ENCODE results near the gene LRRC45.

GRCh38 chr17:82058855-82059249 is 35.7 kb downstream of the LRRC45 start:
- TF ChIP-seq CTCF (conservative IDR thresholded peaks at IDR 0.05; ENCODE audit: low read length): no peak
- no peak for TF ChIP-seq EZH2phosphoT487 (IDR thresholded peaks at IDR 0.05; ENCODE audit: borderline replicate concordance, low read depth, low read length)
